Erythroblast (primary cell): ENCODE data around the gene PKDCC.

Experiments used
- GATA1 ChIP-seq: IDR thresholded peaks from 2 replicates; pipeline ENCODE4 v1.6.1; 2011; ENCODE audit warnings: low read depth, mild to moderate bottlenecking, control low read depth, low read length, moderate library complexity
- POLR2A ChIP-seq: IDR thresholded peaks from 2 replicates; pipeline ENCODE4 v1.6.1; 2011; ENCODE audit warnings: mild to moderate bottlenecking, low read length

DNA sequence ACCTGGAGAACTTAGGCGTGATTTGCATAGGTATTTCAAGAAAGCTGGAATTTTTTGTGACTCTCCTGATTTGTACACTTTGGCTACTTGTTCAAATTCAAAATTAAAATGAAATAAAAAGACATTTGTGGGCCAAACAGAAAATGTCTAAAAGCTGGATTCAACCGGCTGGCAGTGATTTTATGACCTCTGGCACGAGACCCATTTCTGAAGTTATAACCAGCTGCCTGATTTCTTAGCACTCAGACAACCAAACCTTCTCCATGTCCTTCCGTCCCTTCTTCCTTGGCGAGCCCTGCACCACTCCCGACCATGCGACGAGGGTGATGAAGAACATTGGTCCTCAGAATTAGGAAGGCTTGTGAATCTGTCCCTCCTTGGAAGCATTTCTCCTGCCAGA, 19.7 kb downstream of the PKDCC start:
- TF ChIP-seq POLR2A (no peak), GATA1 (no peak)
